ENCODE measurements around the gene KCNK5.

GRCh38 chr6:39208223-39208739 lies 21.0 kb downstream of the KCNK5 start:
- TF ChIP-seq POLR2AphosphoS5 (IDR thresholded peaks at IDR 0.05; ENCODE audit: low read depth, low read length), result no peak
- no peak for TF ChIP-seq TAF1 (IDR thresholded peaks at IDR 0.05; ENCODE audit: borderline replicate concordance, insufficient read depth, low read length)

All from PFSK-1 (cell line).